COLO668 (cell line): Measurements from ENCODE around the gene TRIM28.

Experiments
- DNase-seq: peaks from one replicate; lab custom pipeline; 2025; ENCODE audit not compliant: unreplicated experiment; lab: John Stamatoyannopoulos, UW

TRIM28 gene

GRCh38 chr19:58559275-58560006, 15.6 kb downstream of the TRIM28 start:
- no peak for DNase-seq

- DNase-seq: no peak
These were observed 16.4 kb downstream of the TRIM28 start for GRCh38 chr19:58560007-58560887.

- DNase-seq: no peak
These were observed 17.1 kb downstream of the TRIM28 start for GRCh38 chr19:58560921-58561320.

DNA sequence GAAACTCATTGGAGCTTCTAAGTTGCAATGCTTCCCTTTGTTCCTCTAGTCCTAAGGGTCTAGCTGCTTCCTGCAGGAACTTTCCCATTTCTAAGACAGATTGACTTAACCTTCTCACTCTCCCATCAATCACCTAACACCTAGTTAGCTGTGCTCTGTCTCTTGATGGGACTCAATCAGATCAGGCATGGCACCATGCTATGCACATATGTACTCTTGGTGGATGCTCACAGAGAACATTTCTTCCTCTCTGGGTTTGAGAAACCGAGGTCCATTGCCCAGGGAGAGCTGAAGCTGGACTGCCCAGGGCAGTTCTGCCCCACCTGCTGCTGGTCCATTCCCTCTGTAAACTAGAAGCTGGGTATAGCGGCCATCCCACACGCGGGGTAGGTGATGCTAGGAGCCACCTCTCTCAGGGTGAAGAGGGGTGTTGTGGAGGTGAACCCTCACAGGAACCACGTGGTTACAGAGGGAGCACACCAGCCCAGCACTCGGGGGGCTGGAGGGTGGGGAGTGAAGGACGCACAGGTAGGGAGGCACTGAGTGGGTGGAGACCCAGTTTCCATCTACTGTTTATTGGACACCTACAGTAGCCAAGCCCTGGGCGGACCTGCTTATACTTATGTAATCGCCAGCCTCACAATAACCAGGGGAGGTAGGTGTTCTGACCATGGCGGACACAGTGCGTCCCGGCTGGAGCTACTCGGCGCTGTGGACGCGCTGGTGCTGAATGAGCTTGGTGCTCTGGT, 17.7 kb downstream of the TRIM28 start:
- DNase-seq: no peak

DNA sequence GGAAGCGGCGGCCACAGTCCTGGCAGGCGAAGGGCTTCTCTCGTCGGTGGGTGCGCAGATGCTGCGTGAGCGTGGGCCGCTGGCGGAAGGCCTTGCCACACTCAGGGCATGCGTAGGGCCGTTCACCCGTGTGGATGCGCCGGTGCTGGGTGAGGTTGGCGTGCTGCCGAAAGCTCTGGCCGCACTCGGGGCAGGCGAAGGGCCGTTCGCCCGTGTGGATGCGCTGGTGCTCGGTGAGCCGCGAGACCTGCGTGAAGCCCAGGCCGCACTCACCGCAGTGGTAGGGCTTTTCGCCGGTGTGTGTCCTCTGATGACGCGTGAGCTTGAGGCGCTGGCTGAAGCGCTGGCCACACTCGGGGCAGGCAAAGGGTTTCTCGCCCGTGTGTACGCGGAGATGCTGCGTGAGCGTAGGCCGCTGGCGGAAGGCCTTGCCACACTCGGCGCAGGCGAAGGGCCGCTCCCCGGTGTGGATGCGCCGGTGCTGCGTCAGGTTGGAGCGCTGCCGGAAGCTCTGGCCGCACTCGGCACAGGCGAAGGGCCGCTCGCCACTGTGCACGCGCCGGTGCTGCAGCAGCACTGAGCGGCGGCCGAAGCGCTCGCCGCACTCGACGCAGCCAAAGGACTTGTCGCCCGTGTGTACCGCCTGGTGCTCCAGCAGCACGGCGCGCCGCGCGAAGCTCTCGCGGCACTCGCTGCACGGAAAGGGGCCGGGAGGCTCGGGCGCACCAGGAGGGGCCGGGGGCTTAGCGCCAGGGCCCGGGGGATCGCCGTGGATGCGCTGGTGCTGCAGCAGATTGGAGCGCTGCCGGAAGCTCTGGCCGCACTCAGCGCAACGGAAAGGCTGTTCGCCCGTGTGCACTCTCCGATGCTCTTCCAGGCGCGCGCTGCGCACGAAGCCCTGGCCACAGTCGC, 18.5 kb downstream of the TRIM28 start:
- DNase-seq: no peak

DNA sequence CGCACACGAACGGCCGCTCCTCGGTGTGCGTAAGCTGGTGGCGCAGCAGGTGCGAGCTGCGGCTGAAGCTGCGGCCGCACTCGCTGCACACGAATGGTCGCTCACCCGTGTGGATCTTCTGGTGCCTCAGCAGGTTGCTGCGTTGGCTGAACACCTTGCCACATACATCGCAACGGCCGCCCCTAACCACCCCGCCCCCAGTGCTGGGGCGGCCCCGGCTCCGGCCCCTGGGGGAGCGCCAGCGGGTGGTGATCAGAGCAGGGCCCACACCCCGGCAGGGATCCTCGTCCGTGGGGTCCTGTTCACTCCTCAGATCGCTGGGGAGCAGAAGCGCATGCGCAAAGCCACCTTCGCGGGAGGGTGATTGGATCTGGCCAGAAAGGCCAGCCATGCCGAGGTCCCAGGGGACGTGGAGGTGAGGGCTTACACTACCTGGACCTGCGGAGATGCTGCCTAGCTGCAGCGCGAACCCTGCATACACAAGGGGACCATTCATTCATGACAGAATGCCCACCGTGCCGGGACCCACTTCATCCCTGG, 19.2 kb downstream of the TRIM28 start:
- no peak for DNase-seq

DNA sequence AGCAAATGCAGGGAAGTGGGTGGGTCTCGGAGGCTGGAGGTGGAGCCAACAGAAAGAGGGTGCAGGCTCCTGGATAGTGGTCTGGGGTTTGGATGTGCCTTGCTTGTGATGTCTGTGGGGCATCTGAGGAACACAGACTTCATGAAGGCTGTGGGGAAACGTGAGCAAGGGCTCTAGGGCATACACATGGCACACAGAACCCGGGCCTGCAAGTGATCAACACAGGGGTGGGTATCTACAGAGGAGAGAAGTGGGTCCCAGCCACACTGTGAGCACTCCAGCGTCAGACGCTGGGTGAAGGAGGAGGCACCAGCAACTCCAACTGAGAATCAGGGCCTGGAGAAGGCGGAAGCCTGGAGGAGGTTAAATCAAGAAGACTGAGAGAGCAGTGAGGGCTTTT, 20.0 kb downstream of the TRIM28 start:
- no peak for DNase-seq

- DNase-seq: no peak
These were observed 23.1 kb downstream of the TRIM28 start for GRCh38 chr19:58566989-58567388.

DNA sequence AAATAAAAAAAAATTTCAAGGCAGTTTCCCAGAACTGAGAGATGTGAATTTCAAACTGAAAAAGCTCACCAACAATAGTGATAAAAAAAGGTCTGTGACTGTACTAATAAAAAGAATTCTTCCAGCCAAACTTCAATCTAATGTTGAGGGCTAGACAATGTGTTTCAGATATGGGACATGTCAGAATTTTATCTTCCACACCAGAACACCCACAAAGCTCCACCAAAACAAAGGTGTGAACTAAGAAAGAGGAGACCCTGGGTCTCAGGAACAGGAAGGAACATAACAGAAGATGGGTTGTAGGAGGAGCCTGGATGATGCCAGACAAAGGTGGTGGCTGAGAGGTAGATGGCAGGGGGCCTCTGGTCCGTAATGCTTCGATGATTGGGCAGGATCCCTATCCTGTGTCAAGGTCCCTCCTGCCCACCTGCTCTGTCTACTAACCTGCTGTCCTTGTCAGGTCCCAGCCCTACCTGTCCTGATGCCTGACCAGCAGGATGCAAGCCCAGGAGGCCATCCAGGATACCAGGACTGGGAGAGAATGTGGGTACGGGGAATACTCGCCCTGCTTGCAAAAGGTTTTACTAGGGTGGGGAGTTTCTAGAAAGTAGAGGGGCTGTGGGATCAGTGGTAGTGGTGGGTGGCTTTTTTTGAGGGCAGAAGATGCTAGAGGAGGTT, 24.7 kb downstream of the TRIM28 start:
- no peak for DNase-seq

GRCh38 chr19:58569191-58569942, 25.5 kb downstream of the TRIM28 start:
- DNase-seq: no peak

DNA sequence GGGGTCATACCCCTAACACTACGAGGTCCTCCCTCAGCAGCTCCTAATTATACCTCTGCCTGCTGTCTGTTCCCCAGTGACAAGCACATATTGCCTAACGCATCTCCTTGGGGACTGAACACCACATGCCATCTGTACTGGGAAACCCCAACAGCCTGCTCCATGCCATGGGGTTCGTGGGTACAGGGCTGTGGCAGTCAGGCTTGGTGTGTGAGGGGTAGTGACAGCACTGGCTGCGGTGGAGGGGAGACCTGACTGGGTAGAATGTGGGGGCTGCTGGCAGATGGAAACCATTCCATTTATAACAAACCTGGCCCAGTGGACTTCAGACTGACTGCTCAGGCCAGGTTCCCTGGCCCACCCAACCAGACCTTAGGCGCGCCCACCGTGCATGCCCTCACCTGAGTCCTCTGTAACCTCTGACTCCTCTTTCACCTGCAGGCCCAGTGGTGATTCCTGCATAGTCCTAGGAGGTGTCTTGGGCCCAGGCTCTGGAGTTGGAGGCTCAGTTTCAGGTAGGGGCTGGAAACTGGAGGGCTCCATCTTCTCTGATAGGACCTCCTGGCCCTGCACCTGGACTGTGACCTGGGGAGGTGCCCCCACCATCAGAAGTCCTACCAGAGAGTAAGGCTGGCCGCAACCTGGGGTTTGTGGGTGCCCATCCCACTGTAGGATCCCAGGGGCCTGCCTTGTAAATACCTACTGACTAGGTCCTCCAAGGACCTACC, 26.2 kb downstream of the TRIM28 start:
- DNase-seq: no peak

DNA sequence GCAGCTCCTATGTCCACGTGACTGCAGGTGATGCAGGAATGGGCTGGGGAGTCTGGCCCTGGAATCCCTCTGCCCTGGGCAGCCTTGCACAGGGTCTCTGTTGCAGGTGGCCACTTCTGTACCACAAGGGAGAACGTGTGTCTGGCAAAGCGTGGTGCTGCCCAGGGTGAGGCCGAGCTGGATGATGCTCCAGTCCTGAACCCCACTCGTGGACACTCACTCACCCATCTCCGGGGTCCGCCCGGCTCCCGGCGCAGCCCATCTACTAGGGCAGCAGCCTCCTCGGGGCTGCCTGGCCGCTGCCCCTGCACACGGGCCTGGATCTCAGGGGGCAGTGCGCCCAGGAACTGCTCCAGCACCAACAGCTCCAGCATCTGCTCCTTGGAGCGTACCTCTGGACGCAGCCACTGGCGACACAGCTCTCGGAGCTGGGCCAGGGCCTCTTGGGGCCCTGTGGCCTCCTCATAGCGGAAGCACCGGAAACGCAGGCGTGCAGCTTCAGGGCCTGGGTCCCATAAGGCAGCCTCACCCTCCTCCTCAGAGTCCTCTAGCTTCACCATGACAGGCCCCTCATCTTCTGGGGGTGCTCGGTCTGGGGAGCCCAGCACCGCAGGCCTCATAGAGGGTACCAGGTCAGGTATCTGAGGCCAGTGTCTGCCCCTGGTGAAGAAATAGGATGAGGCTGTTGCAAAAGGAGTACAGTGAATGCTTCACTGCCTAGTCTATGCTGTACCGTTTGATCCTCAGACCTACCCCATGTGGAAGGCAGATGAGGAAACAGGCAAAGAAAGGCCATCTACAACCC, 27.1 kb downstream of the TRIM28 start:
- no peak for DNase-seq

- DNase-seq: no peak
These were observed 27.7 kb downstream of the TRIM28 start for GRCh38 chr19:58571575-58571947.

DNA sequence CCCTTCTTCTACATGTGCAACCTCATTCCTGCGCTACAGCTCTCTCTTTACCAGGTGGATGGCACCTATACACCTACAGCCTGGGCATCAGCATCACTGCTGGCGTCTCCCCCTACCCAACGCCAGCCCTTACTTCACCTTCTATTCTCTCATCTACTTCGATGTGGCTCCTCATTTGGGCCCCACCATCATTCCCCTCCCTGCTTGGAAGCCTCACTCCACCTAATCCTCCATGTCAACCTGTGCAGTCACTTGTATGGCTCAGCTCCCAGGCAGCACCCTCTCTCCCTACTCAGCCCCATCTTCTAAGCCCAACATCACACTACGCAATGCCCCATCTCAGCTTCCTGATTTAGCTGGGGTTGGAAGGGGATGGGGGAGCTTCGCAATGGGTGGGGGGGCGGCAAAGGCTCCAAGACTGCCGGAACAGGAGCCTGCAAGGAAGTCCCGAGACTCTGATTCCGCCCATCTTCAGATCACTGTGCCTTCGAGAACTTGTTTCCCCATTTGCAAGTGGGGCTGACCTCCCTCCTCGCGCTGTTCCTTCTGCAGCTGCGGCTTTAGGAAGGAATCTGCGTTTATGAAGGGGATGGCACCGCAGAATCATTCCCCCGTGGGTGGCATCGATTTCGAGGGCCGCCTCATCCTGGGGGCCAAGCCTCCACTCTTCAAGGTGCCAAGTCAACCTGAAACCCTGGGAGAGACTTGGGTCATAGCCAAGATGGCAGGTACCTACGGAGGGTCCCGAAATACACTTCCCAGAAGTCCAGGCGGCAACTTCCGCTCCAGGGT, 28.4 kb downstream of the TRIM28 start:
- DNase-seq: no peak

DNA sequence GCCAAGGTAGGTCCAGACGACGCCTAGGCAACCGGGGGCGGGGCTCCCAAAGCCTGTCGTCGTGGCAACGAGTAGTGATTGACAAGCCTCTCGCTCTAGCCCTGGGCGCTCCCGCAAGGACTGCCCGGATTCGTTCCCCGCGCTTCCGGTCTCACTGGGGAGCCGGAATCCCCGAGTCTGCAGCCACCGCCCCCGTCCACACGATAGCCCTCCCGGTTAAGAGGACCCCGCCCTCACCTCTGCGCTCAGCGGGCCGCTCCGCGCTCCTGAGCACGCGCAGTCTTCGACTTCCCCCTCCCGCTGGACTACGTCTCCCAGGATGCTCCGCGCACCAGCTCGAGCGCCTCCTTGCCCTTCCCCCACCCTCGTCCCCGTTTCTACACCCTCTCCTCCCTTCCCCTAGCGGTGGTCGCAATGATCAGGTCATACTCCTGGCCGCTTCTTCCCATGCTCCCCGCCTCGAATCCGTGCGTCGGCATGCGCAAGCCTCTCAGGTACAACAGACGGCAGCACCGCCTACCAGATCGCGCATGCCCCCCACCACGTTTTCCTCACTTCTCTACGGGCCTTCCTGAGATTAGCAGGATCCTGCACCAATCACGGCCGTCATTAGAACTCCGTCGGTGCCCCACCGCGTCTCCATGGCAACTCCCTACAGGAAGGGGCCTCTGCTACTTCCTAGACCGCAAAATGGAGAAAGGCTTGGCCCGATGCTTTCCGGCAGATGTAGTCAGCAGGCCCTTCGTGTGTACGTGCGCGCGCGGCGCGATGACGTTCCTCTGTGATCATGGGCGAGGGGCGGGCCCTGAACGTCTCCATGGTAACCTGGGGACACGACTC, 29.2 kb downstream of the TRIM28 start, which contains the start of gene MZF1:
MZF1 (minus strand) TSS at position 518 of the 840 bp plus-strand sequence. CDS start 1,946 bp downstream, outside the sequence.
- DNase-seq: no peak

GRCh38 chr19:58573658-58574164, 29.8 kb downstream of the TRIM28 start:
- DNase-seq: no peak
